Loucy (cell line): Measurements from ENCODE around the gene ARHGAP25.

Source experiments
- CTCF ChIP-seq: fragments of 200-600 bp; sonication (generic); conservative IDR thresholded peaks from 2 replicates; pipeline ENCODE4 v1.5.1; 2014; ENCODE audit warnings: mild to moderate bottlenecking, antibody characterized with exemption, low read length
- EZH2phosphoT487 ChIP-seq: fragments of 200-600 bp; IDR thresholded peaks from 2 replicates; pipeline ENCODE4 v1.6.1; 2018; ENCODE audit warnings: antibody characterized with exemption, mild to moderate bottlenecking, moderate library complexity, borderline replicate concordance

- TF ChIP-seq CTCF (no peak), EZH2phosphoT487 (no peak)
These were observed 122.7 kb downstream of the ARHGAP25 start for GRCh38 chr2:68857202-68857845.
